ENCODE results near the gene SYNGR2.
"Not testable (repeated sequence)": the region's sequence is repeated elsewhere in the genome, so short reads cannot be mapped to it uniquely, and the experiment has no call there.

Gene SYNGR2

GRCh38 chr17:78144147-78144719, 24.1 kb upstream of the SYNGR2 start:
- DNase-seq: no peak

- DNase-seq: no peak
Measured at GRCh38 chr17:78144736-78145641, 23.4 kb upstream of the SYNGR2 start.

DNA sequence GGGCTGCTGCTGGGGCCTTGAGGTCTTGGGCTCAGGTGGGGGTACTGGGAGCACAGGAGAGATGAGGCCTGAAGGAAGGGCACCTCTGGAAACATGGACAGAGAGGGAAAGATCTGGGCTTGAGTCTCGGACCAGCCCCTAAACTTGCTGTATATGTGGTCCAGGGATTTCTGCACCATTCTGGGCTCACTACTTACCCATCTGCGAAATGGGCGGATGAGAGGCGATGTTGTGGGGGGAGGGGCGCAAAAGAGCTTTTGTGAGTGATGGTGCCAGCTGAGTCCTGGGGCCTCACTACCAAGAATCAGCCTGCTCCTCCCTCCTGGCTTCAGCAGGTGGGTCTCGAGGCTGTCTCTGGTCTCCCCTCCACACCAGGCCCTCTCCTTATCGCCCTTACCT, 21.9 kb upstream of the SYNGR2 start:
- DNase-seq: no peak

DNA sequence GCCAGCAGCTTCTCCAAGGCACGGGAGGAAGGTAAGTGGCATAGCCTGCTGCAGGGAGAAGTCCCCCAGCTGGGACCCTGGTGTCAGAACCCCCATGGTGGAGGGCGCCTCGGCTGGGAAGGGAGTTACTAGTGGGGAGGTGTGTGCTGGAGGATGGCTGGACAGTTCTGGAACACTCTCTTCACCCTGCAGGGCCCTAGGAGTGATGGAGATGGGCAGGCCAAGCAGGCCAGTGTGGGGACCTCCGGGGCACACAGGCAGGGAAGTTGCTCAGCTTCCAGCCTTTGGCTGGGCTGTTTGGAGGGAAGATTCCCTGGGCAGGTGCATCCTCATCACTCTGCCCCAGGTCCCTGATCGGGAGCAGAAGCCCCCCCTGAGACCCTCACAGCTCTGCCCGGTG, 21.5 kb upstream of the SYNGR2 start:
- DNase-seq: no peak

GRCh38 chr17:78147315-78147998, 20.9 kb upstream of the SYNGR2 start:
- no peak for DNase-seq

GRCh38 chr17:78148286-78149016, 19.9 kb upstream of the SYNGR2 start:
- no peak for DNase-seq

GRCh38 chr17:78151514-78152008, 16.8 kb upstream of the SYNGR2 start:
- DNase-seq: no peak

GRCh38 chr17:78154903-78155811, 13.2 kb upstream of the SYNGR2 start:
- DNase-seq: no peak

DNA sequence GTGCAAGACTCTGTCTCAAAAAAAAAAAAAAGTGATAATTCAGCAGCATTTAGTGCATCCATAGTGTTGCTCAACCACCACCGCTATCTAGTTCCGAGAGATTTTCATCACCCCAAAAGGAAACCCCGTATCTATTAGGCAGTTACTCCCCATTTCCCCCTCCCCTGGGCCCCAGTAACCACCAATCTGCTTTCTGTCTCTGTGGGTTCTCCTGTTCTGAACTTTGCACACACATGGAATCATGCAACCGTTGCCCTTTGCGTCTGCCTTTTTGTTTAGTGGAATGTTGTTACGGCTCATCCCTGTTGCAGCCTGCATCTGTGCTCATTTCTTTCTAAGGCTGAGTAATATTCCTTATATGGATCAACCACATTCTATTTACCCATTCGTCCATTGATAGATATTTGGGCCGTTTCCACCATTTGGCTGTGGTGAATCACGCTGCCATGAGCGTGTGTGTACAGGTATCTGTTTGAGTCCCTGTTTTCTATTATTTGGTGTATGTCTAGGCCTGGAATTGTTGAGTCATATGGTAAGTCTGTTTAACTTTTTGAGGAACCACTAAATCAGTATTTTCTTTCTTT, 8.7 kb upstream of the SYNGR2 start:
- DNase-seq: no peak

GRCh38 chr17:78163881-78164747, 4.3 kb upstream of the SYNGR2 start:
- DNase-seq: no peak

DNA sequence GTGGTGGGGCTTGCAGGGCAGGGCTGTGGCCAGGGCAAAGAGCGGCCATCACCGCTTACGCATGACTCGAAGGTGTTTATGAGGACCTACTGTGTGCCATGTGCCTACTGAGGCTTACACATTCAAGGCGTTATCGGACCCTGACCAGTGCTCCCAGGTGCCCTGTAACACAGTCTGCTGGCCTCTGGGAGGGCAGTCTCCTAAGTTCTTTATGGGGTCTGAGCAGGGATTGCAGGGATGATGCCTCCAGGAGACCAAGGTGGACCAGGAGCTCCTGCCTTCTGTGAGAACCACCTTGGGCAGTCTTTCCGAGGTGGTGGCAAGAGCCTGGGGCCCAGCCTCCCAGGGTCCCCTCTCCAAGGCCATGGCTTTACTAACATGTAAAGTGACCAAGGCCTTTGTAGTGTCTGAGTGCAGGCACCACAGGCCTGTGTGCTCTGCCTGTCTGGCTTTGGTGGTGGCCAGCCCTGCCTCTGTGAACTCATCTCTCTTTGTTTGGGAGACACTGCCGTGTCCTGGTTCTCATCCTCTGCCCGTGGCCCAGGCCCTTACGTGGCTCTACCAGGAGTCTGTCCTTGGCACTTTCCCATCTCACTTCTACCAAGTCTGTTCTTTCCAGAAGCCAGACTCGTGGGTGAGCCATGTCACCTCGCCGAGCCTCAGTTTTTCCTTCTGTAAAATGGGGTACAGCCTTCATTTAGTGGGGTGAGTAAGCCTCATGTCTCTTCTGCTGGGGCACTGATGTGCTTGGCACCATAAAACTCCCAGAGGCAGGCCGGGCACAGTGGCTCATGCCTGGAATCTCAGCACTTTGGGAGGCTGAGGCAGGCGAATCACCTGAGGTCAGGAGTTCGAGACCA, 3.4 kb upstream of the SYNGR2 start:
- no peak for DNase-seq

GRCh38 chr17:78166416-78166815, 2.0 kb upstream of the SYNGR2 start:
- no peak for DNase-seq

DNA sequence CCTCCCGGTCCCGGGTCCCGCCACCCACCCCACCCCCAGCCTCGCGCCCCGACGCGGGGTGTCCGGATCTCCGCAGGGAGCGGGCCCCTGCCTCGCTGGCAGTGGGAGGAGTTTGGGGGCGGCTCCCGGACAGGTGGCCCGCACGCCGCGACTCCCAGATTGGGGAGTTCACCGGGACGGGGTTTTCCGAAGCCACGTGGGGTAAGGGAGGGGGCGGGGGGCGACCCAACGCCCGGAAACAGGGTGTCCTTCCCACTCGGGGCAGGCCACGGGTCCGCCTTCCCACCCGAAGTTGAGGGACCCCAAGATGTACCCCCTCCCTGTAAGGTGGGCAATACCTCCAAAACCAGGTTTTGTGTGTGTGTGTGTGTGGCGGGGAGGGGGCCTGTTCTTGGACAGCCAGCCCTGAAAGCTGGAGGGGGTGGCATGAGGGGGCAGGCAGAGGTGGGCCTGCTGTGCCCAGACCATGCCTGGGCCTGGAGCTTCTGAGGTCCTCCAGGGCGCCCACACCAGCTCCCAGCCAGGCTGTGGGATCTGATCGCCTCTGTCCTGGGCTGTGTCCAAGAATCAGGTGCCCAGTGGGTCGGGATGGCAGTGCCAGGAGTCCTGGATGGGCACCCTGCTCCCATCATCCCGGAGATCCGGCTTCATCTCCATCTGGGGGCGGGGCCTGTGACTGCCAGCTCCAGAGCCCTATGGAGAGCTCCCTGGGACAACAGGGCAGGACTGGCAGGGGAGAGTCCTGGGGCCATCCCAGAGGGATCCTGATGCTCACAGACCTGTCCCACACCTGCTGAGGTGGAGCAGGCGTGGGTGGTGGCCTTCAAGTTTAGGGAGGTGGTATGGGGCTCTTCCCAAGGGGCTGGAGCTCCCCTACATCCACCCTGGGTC, 767 bp downstream of the SYNGR2 start:
- no peak for DNase-seq

DNA sequence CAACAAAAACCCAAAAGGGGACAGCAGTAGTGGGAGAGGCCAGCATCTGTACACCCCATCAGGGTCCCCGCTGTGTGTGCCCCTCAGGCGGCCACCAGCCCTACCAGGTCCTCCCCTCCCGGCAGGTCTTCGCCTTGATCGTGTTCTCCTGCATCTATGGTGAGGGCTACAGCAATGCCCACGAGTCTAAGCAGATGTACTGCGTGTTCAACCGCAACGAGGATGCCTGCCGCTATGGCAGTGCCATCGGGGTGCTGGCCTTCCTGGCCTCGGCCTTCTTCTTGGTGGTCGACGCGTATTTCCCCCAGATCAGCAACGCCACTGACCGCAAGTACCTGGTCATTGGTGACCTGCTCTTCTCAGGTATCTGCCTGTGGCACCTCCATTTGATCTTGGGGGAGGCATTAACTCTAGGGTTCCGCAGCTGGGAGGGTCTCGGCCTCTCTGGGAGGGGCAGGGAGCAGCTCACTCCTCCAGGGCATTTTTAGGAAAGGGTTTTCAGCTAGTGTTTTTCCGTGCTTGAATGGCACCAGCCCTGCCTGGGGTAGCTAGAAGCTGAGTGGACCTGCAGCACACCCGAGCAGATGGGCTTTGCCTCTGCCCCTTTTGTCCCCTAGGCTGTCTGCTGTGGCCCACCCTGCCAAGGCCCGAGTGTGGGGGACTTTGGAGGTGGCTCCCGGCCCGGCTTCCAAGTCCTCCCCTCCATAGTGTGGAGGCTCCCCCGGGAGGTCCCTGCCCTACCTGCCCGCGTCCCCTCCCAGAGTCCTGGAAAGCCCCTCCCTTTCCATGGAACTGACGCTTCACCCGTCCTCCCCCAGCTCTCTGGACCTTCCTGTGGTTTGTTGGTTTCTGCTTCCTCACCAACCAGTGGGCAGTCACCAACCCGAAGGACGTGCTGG, 2.6 kb downstream of the SYNGR2 start:
- DNase-seq: no peak

DNA sequence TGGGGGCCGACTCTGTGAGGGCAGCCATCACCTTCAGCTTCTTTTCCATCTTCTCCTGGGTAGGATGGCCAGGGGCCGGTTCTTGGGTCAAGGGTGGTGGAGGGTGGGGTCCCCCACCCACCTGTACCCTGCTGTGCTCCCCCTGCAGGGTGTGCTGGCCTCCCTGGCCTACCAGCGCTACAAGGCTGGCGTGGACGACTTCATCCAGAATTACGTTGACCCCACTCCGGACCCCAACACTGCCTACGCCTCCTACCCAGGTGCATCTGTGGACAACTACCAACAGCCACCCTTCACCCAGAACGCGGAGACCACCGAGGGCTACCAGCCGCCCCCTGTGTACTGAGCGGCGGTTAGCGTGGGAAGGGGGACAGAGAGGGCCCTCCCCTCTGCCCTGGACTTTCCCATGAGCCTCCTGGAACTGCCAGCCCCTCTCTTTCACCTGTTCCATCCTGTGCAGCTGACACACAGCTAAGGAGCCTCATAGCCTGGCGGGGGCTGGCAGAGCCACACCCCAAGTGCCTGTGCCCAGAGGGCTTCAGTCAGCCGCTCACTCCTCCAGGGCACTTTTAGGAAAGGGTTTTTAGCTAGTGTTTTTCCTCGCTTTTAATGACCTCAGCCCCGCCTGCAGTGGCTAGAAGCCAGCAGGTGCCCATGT, 3.3 kb downstream of the SYNGR2 start:
- not testable (repeated sequence) for DNase-seq

DNA sequence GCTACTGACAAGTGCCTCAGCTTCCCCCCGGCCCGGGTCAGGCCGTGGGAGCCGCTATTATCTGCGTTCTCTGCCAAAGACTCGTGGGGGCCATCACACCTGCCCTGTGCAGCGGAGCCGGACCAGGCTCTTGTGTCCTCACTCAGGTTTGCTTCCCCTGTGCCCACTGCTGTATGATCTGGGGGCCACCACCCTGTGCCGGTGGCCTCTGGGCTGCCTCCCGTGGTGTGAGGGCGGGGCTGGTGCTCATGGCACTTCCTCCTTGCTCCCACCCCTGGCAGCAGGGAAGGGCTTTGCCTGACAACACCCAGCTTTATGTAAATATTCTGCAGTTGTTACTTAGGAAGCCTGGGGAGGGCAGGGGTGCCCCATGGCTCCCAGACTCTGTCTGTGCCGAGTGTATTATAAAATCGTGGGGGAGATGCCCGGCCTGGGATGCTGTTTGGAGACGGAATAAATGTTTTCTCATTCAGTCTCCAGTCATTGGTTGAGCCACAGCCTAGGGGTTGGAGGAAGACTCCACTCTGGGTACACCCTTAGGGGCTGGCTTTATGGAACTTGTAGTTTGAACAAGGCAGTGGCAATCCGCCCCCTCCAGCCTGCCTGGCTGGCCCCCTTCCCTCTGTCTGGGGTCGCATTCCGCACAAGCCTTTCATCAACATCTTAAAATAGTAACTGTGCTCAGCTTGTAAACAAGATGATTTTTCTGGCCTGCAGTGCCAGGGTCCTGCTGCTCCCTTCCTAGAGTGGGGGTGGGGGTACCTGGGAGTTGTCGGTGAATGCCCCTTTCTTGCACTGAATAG, 4.1 kb downstream of the SYNGR2 start:
- no peak for DNase-seq
